Sigmoid colon (tissue), 4 donors: ENCODE measurements around the gene MTF1.

ENCODE experiments used
- CTCF ChIP-seq, 4 experiments: fragments of 450-650 bp in 3 of 4; fragments of 200-600 bp in 1 of 4; IDR thresholded peaks; one replicate each; pipeline ENCODE4 v1.5.1; 2016 to 2019; ENCODE audit warnings: antibody characterized with exemption in 4 of 4, mild to moderate bottlenecking in 3 of 4, moderate library complexity in 2 of 4
- EP300 ChIP-seq, 4 donors: sonication (generic); formaldehyde crosslinking; IDR thresholded peaks; one replicate each; pipeline ENCODE4 v1.6.1; 2017; ENCODE audit warnings: antibody characterized with exemption in 4 of 4
- POLR2A ChIP-seq, 2 donors: fragments of 450-650 bp; IDR thresholded peaks; one replicate each; pipeline ENCODE4 v1.6.1; 2016; ENCODE audit warnings: antibody characterized with exemption in 2 of 2, mild to moderate bottlenecking in 2 of 2, moderate library complexity in 2 of 2
- POLR2AphosphoS5 ChIP-seq, 4 donors: sonication (generic); formaldehyde crosslinking; IDR thresholded peaks; one replicate each; pipeline ENCODE4 v1.6.1; 2017; ENCODE audit warnings: antibody characterized with exemption in 4 of 4

- TF ChIP-seq CTCF (IDR thresholded peaks at IDR 0.05) (no peak), POLR2A (IDR thresholded peaks at IDR 0.05) (no peak), EP300 (IDR thresholded peaks at IDR 0.05) (no peak), POLR2AphosphoS5 (IDR thresholded peaks at IDR 0.05) (no peak)
These were observed 36.2 kb downstream of the MTF1 start for GRCh38 chr1:37822906-37823815.
